ENCODE results near the gene GAPDHS.

- TF ChIP-seq, protein P1, sequence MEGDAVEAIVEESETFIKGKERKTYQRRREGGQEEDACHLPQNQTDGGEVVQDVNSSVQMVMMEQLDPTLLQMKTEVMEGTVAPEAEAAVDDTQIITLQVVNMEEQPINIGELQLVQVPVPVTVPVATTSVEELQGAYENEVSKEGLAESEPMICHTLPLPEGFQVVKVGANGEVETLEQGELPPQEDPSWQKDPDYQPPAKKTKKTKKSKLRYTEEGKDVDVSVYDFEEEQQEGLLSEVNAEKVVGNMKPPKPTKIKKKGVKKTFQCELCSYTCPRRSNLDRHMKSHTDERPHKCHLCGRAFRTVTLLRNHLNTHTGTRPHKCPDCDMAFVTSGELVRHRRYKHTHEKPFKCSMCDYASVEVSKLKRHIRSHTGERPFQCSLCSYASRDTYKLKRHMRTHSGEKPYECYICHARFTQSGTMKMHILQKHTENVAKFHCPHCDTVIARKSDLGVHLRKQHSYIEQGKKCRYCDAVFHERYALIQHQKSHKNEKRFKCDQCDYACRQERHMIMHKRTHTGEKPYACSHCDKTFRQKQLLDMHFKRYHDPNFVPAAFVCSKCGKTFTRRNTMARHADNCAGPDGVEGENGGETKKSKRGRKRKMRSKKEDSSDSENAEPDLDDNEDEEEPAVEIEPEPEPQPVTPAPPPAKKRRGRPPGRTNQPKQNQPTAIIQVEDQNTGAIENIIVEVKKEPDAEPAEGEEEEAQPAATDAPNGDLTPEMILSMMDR (IDR thresholded peaks at IDR 0.05; ENCODE audit: low read depth, low read length): no peak
- TF ChIP-seq EZH2phosphoT487 (IDR thresholded peaks at IDR 0.05; ENCODE audit: low read depth): no peak
Measured at GRCh38 chr19:35498220-35498619, 35.0 kb upstream of the GAPDHS start.
